ENCODE results near the gene POLD1.

- TF ChIP-seq, protein P1, sequence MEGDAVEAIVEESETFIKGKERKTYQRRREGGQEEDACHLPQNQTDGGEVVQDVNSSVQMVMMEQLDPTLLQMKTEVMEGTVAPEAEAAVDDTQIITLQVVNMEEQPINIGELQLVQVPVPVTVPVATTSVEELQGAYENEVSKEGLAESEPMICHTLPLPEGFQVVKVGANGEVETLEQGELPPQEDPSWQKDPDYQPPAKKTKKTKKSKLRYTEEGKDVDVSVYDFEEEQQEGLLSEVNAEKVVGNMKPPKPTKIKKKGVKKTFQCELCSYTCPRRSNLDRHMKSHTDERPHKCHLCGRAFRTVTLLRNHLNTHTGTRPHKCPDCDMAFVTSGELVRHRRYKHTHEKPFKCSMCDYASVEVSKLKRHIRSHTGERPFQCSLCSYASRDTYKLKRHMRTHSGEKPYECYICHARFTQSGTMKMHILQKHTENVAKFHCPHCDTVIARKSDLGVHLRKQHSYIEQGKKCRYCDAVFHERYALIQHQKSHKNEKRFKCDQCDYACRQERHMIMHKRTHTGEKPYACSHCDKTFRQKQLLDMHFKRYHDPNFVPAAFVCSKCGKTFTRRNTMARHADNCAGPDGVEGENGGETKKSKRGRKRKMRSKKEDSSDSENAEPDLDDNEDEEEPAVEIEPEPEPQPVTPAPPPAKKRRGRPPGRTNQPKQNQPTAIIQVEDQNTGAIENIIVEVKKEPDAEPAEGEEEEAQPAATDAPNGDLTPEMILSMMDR (IDR thresholded peaks at IDR 0.05): no peak
- no peak for TF ChIP-seq EZH2 (IDR thresholded peaks at IDR 0.05)
Measured at GRCh38 chr19:50371914-50372475, 12.2 kb upstream of the POLD1 start.

Measured in neural progenitor cell (in vitro differentiated cells).